HEK293T (cell line): ENCODE results near the gene TSPAN16.
A peak's percentile ranks its signal among the peaks of the same experiment; 100 is the strongest.

Source experiments
- CTCF ChIA-PET: fragments of 350-600 bp; formaldehyde crosslinking; extraction: SDS; loops from one replicate; lab custom pipeline; 2021; ENCODE audit warnings: antibody characterized with exemption, inconsistent platforms; lab: Yijun Ruan, JAX
- POLR2A ChIA-PET: fragments of 350-600 bp; formaldehyde crosslinking; extraction: SDS; loops from one replicate; lab custom pipeline; 2020; ENCODE audit warnings: antibody characterized with exemption, inconsistent platforms; lab: Yijun Ruan, JAX
- DNase-seq: peaks from one replicate; pipeline ENCODE4 v3.0.0; 2012; ENCODE audit warnings: mixed read lengths; ENCODE audit errors: extremely low spot score
- ARNT ChIP-seq: fragments of 450-650 bp; IDR thresholded peaks from 2 replicates; pipeline ENCODE4 v1.6.1; 2017; ENCODE audit warnings: mild to moderate bottlenecking
- BHLHE40 ChIP-seq: fragments of 450-650 bp; IDR thresholded peaks from 2 replicates; pipeline ENCODE4 v1.6.1; 2016; ENCODE audit warnings: mild to moderate bottlenecking, moderate library complexity, borderline replicate concordance
- CTBP1 ChIP-seq: fragments of 450-650 bp; IDR thresholded peaks from 2 replicates; pipeline ENCODE4 v1.6.1; 2016; ENCODE audit warnings: borderline replicate concordance
- ELF4 ChIP-seq: fragments of 450-650 bp; IDR thresholded peaks from 2 replicates; pipeline ENCODE4 v1.6.1; 2017; ENCODE audit warnings: antibody characterized with exemption
- FOXA1 ChIP-seq: fragments of 450-650 bp; IDR thresholded peaks from 2 replicates; pipeline ENCODE4 v1.6.1; 2016; ENCODE audit warnings: mild to moderate bottlenecking
- FOXK2 ChIP-seq: fragments of 450-650 bp; IDR thresholded peaks from 2 replicates; pipeline ENCODE4 v1.6.1; 2016; ENCODE audit warnings: mild to moderate bottlenecking
- FOXM1 ChIP-seq: fragments of 450-650 bp; IDR thresholded peaks from 2 replicates; pipeline ENCODE4 v1.6.1; 2017; ENCODE audit warnings: mild to moderate bottlenecking, borderline replicate concordance
- HDGF ChIP-seq: fragments of 450-650 bp; IDR thresholded peaks from 2 replicates; pipeline ENCODE4 v1.6.1; 2017; ENCODE audit warnings: antibody characterized with exemption, borderline replicate concordance
- L3MBTL2 ChIP-seq: fragments of 450-650 bp; conservative IDR thresholded peaks from 2 replicates; pipeline ENCODE4 v1.6.1; 2016; ENCODE audit warnings: mild to moderate bottlenecking
- LEF1 ChIP-seq: fragments of 450-650 bp; IDR thresholded peaks from 2 replicates; pipeline ENCODE4 v1.6.1; 2017; ENCODE audit warnings: mild to moderate bottlenecking, borderline replicate concordance
- NFRKB ChIP-seq: fragments of 450-650 bp; IDR thresholded peaks from 2 replicates; pipeline ENCODE4 v1.6.1; 2016; ENCODE audit warnings: mild to moderate bottlenecking, moderate library complexity
- PKNOX1 ChIP-seq: fragments of 450-650 bp; IDR thresholded peaks from 2 replicates; pipeline ENCODE4 v1.6.1; 2016
- SP1 ChIP-seq: fragments of 450-650 bp; IDR thresholded peaks from 2 replicates; pipeline ENCODE4 v1.6.1; 2017
- SUZ12 ChIP-seq: fragments of 450-650 bp; IDR thresholded peaks from 2 replicates; pipeline ENCODE4 v1.6.1; 2016; ENCODE audit warnings: mild to moderate bottlenecking
- TARDBP ChIP-seq: fragments of 450-650 bp; IDR thresholded peaks from 2 replicates; pipeline ENCODE4 v1.6.1; 2016
- ZNF384 ChIP-seq: fragments of 450-650 bp; IDR thresholded peaks from 2 replicates; pipeline ENCODE4 v1.6.1; 2016

TSPAN16 gene

GRCh38 chr19:11291415-11291814, 4.5 kb upstream of the TSPAN16 start:
- ChIA-PET CTCF (no interaction called here), POLR2A (no interaction called here)
- no peak for DNase-seq
- no peak for TF ChIP-seq BHLHE40
- TF ChIP-seq SUZ12, result no peak
- TF ChIP-seq ZNF384, result no peak
- TF ChIP-seq HDGF, result no peak
- TF ChIP-seq L3MBTL2, result no peak
- TF ChIP-seq LEF1, result no peak
- TF ChIP-seq TARDBP, result no peak
- no peak for TF ChIP-seq FOXK2
- no peak for TF ChIP-seq NFRKB
- no peak for TF ChIP-seq PKNOX1
- TF ChIP-seq SP1, result no peak
- TF ChIP-seq CTBP1, result no peak
- TF ChIP-seq FOXA1, result no peak
- no peak for TF ChIP-seq FOXM1
- TF ChIP-seq ELF4, result no peak
- no peak for TF ChIP-seq ARNT

- ChIA-PET POLR2A (interaction anchor here (0.8 kb wide), 1 partner anchor 59 kb away, joined by 3 read pairs; no protein-coding TSS in a partner anchor), CTCF (interaction anchor here (1.0 kb wide), 1 partner anchor 89 kb away, joined by 8 read pairs; no protein-coding TSS in a partner anchor)
- TF ChIP-seq SP1, result no peak
- TF ChIP-seq FOXA1, result no peak
- no peak for TF ChIP-seq NFRKB
- TF ChIP-seq L3MBTL2, result no peak
- TF ChIP-seq FOXK2, result no peak
- DNase-seq, result no peak
Measured at GRCh38 chr19:11291991-11292390, 4.0 kb upstream of the TSPAN16 start.

- TF ChIP-seq ZNF384, result peak; percentile 85
- TF ChIP-seq FOXA1, result no peak
- no peak for TF ChIP-seq PKNOX1
- peak; percentile 94 for DNase-seq
- CTCF ChIA-PET, result interaction anchor here (0.6 to 1.2 kb wide), 12 partner anchors 18 to 324 kb away, joined by 3 to 12 read pairs (median 4); partner anchors contain the start of genes ODAD3, PRKCSH and SWSAP1
- POLR2A ChIA-PET, result interaction anchor here (0.6 to 2.0 kb wide), 9 partner anchors 10 to 189 kb away, joined by 3 to 14 read pairs (median 3); partner anchors contain the start of genes CCDC159, SWSAP1 and TMEM205
Measured at GRCh38 chr19:11293433-11294389, 2.2 kb upstream of the TSPAN16 start.

GRCh38 chr19:11295180-11295579, 780 bp upstream of the TSPAN16 start:
- DNase-seq, result no peak
- no peak for TF ChIP-seq LEF1
- TF ChIP-seq FOXA1, result no peak
- TF ChIP-seq BHLHE40, result no peak
- TF ChIP-seq FOXM1, result no peak
- ChIA-PET CTCF (no interaction called here), POLR2A (interaction anchor here (2.0 kb wide), 2 partner anchors 80 to 87 kb away, joined by 13 to 14 read pairs; partner anchors contain the start of gene SWSAP1)

GRCh38 chr19:11296264-11296663, 304 bp downstream of the TSPAN16 start:
- ChIA-PET CTCF (interaction anchor here (0.5 to 0.8 kb wide), 3 partner anchors 37 to 103 kb away, joined by 3 read pairs; no protein-coding TSS in a partner anchor), POLR2A (interaction anchor here (1.1 to 2.1 kb wide), 3 partner anchors 23 to 78 kb away, joined by 3 to 11 read pairs (median 4); partner anchors contain the start of gene SWSAP1)
- DNase-seq, result no peak
- TF ChIP-seq PKNOX1 (no peak), SUZ12 (no peak), FOXA1 (no peak), SP1 (no peak), CTBP1 (no peak), BHLHE40 (no peak), FOXM1 (no peak), L3MBTL2 (no peak), NFRKB (no peak), TARDBP (no peak), ELF4 (no peak), HDGF (no peak), ZNF384 (no peak)

GRCh38 chr19:11299946-11300810, 4.2 kb downstream of the TSPAN16 start:
- no peak for DNase-seq
- TF ChIP-seq FOXK2 (no peak), SUZ12 (no peak), ZNF384 (no peak), FOXM1 (no peak), FOXA1 (no peak), NFRKB (no peak), PKNOX1 (no peak), TARDBP (no peak), HDGF (no peak), BHLHE40 (no peak), L3MBTL2 (no peak), ARNT (no peak), SP1 (no peak), ELF4 (no peak), CTBP1 (no peak), LEF1 (no peak)
- ChIA-PET CTCF (no interaction called here), POLR2A (no interaction called here)
